ENCODE measurements around the gene FAM117A. TPM values are rescaled to one million over a fixed set of nuclear protein-coding genes. Genes with fewer than 3 reads are reported as not detected.

The FAM117A gene
- total and polyA plus RNA-seq, 2 donors (not counting 3 experiments of a cell fraction or from before 2014, with no cell fraction given): 12.2 to 24.1 TPM

GRCh38 chr17:49699966-49700575 is 63.9 kb downstream of the FAM117A start:
- no peaks in the 10 kb centered on the region for H3K27me3 ChIP-seq (ENCODE audit: control insufficient read depth in 2 of 2, insufficient read depth in 2 of 2, low read length in 2 of 2)
- H3K27ac ChIP-seq (ENCODE audit: insufficient read depth, low read depth, low read length): no peak overlapping the region
- no TSS peak for BruUV-seq (replicated peaks)
- no peaks in the 10 kb centered on the region for H3K79me2 ChIP-seq (ENCODE audit: control insufficient read depth, insufficient read depth, low read length)
- no peak for TF ChIP-seq EZH2 (IDR thresholded peaks at IDR 0.05; ENCODE audit: borderline replicate concordance, low read depth, low read length, severe bottlenecking)
- no peaks in the 10 kb centered on the region for H3K9me1 ChIP-seq (replicated peaks; ENCODE audit: control insufficient read depth, extremely low read depth, insufficient read depth, low read length)
- FAIRE-seq (no peak), DNase-seq (ENCODE audit: low read depth, low spot score) (no peak)
- H3K9me3 ChIP-seq (replicated peaks; ENCODE audit: control insufficient read depth, insufficient read depth, low read length): no peaks in the 10 kb centered on the region
- no peak overlapping the region for H3K4me2 ChIP-seq (ENCODE audit: insufficient read depth, low read length)
- CTCF ChIA-PET: interaction anchor here (1.0 to 24.3 kb wide), 4 partner anchors 10 to 298 kb away, joined by 3 to 786 read pairs (median 6); partner anchors contain the start of gene NXPH3
- no peaks in the 10 kb centered on the region for H4K20me1 ChIP-seq (replicated peaks; ENCODE audit: control insufficient read depth, extremely low read depth, insufficient read depth, low read length)
- H3K4me3 ChIP-seq (replicated peaks in 1 of 3; ENCODE audit: insufficient read depth in 1 of 3, low read depth in 1 of 3, low read length in 3 of 3): no peak overlapping the region
- no peak overlapping the region for H3K9ac ChIP-seq (replicated peaks; ENCODE audit: extremely low read depth, insufficient read depth, low read length)
- peaks cover 2% of the 10 kb centered on the region for H3K4me1 ChIP-seq (ENCODE audit: control insufficient read depth, extremely low read depth, insufficient read depth, low read length)
- H2AFZ ChIP-seq (ENCODE audit: low read depth, low read length): no peak overlapping the region
- H3K36me3 ChIP-seq (ENCODE audit: control insufficient read depth in 2 of 2, extremely low read depth in 1 of 2, insufficient read depth in 2 of 2, low read length in 2 of 2): peaks cover 18 to 34% of the 10 kb centered on the region in 2 experiments
- dilution Hi-C loops (cut with MboI; ENCODE audit: extremely low pct_ligation_motif_present, low sequenced_read_pairs) (no loop called here), intact Hi-C loops (cut with micrococcal nuclease) (no loop called here)
- POLR2A ChIA-PET: no interaction called here

GRCh38 chr17:49698005-49698404 is 65.9 kb downstream of the FAM117A start:
- intact Hi-C loops (cut with micrococcal nuclease): no loop called here
- FAIRE-seq (no peak), DNase-seq (ENCODE audit: low read depth, low spot score) (no peak)
- H2AFZ ChIP-seq (ENCODE audit: low read depth, low read length): no peak overlapping the region
- dilution Hi-C loops (cut with MboI; ENCODE audit: extremely low pct_ligation_motif_present, low sequenced_read_pairs): no loop called here
- H3K27me3 ChIP-seq (ENCODE audit: control insufficient read depth in 2 of 2, insufficient read depth in 2 of 2, low read length in 2 of 2): no peaks in the 10 kb centered on the region
- H3K27ac ChIP-seq (ENCODE audit: insufficient read depth, low read depth, low read length): no peak overlapping the region
- no peak overlapping the region for H3K4me3 ChIP-seq (replicated peaks in 1 of 3; ENCODE audit: insufficient read depth in 1 of 3, low read depth in 1 of 3, low read length in 3 of 3)
- TF ChIP-seq POLR2AphosphoS5 (IDR thresholded peaks at IDR 0.05; ENCODE audit: insufficient read depth, low read depth, low read length) (no peak), JUN (IDR thresholded peaks at IDR 0.05; ENCODE audit: borderline replicate concordance, insufficient read depth, insufficient read length, low read depth) (no peak), CTCF (IDR thresholded peaks at IDR 0.05; ENCODE audit: extremely low read depth in 1 of 2, insufficient read depth in 1 of 2, low read depth in 1 of 2, low read length in 2 of 2) (no peak), MAX (IDR thresholded peaks at IDR 0.05; ENCODE audit: insufficient read depth, insufficient read length) (no peak), FOS (IDR thresholded peaks at IDR 0.05; ENCODE audit: borderline replicate concordance, insufficient read depth, low read length) (no peak), POLR2A (IDR thresholded peaks at IDR 0.05; ENCODE audit: low read depth, low read length) (no peak), GATA2 (IDR thresholded peaks at IDR 0.05; ENCODE audit: insufficient read depth, insufficient read length, low read depth, low read length) (no peak), EZH2 (IDR thresholded peaks at IDR 0.05; ENCODE audit: borderline replicate concordance, low read depth, low read length, severe bottlenecking) (no peak), MYC (IDR thresholded peaks at IDR 0.05; ENCODE audit: low read depth, low read length) (no peak)
- H4K20me1 ChIP-seq (replicated peaks; ENCODE audit: control insufficient read depth, extremely low read depth, insufficient read depth, low read length): no peaks in the 10 kb centered on the region
- CTCF ChIA-PET: interaction anchor here (1.1 to 24.3 kb wide), 4 partner anchors 79 to 154 kb away, joined by 3 to 786 read pairs (median 6); partner anchors contain the start of gene NXPH3
- no peaks in the 10 kb centered on the region for H3K9me3 ChIP-seq (replicated peaks; ENCODE audit: control insufficient read depth, insufficient read depth, low read length)
- H3K9me1 ChIP-seq (replicated peaks; ENCODE audit: control insufficient read depth, extremely low read depth, insufficient read depth, low read length): no peaks in the 10 kb centered on the region
- no peak overlapping the region for H3K9ac ChIP-seq (replicated peaks; ENCODE audit: extremely low read depth, insufficient read depth, low read length)
- peaks cover 3% of the 10 kb centered on the region for H3K4me1 ChIP-seq (ENCODE audit: control insufficient read depth, extremely low read depth, insufficient read depth, low read length)
- H3K36me3 ChIP-seq (ENCODE audit: control insufficient read depth in 2 of 2, extremely low read depth in 1 of 2, insufficient read depth in 2 of 2, low read length in 2 of 2): peaks cover 7 to 17% of the 10 kb centered on the region in 2 experiments
- POLR2A ChIA-PET: interaction anchor here (0.6 to 1.2 kb wide), 3 partner anchors 12 to 152 kb away, joined by 3 to 9 read pairs (median 3); no protein-coding TSS in a partner anchor
- no TSS peak for BruUV-seq (replicated peaks)
- H3K79me2 ChIP-seq (ENCODE audit: control insufficient read depth, insufficient read depth, low read length): no peaks in the 10 kb centered on the region
- H3K4me2 ChIP-seq (ENCODE audit: insufficient read depth, low read length): no peak overlapping the region

All from endothelial cell of umbilical vein (primary cell).